ENCODE measurements around the gene DXO.
"Not testable (repeated sequence)": the region's sequence is repeated elsewhere in the genome, so short reads cannot be mapped to it uniquely, and the experiment has no call there.

The DXO gene

GRCh38 chr6:31958741-31959739 is 12.9 kb downstream of the DXO start, which contains the start of the genes NELFE and SKIC2:
NELFE (minus strand) TSS chr6:31958971; CDS start chr6:31958446, 525 bp downstream.
SKIC2 (plus strand) TSS chr6:31959175; CDS start chr6:31959193, 18 bp downstream.
- peak; percentile 98 for DNase-seq (ENCODE audit: low spot score)

- DNase-seq (ENCODE audit: low spot score) = no peak
These were observed 13.6 kb downstream of the DXO start for GRCh38 chr6:31958412-31958740.

GRCh38 chr6:31956796-31957195 is 15.1 kb downstream of the DXO start:
- DNase-seq (ENCODE audit: low spot score) = no peak

- DNase-seq (ENCODE audit: low spot score) = no peak
These were observed 17.4 kb downstream of the DXO start for GRCh38 chr6:31954511-31954910.

DNA sequence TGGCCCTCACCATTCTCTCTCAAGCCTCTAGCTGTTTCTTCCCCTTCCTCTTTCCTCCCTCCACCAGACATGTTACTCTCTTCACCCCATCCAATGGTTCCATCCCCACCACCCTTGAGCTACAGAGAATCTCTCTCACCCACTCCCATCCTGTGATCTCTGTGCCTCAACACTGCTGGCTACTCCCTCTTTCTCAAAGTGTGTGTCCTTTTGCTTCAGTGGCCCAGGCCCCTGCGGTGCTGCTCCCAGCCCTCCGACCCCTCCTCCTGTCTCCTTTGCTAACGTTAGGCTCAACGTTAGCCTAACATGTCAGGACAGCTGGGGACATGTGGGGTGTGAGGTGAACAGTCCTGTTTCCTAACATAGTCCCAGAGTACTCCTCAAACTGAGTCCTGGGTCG is 19.0 kb downstream of the DXO start:
- DNase-seq (ENCODE audit: low spot score) = no peak

DNA sequence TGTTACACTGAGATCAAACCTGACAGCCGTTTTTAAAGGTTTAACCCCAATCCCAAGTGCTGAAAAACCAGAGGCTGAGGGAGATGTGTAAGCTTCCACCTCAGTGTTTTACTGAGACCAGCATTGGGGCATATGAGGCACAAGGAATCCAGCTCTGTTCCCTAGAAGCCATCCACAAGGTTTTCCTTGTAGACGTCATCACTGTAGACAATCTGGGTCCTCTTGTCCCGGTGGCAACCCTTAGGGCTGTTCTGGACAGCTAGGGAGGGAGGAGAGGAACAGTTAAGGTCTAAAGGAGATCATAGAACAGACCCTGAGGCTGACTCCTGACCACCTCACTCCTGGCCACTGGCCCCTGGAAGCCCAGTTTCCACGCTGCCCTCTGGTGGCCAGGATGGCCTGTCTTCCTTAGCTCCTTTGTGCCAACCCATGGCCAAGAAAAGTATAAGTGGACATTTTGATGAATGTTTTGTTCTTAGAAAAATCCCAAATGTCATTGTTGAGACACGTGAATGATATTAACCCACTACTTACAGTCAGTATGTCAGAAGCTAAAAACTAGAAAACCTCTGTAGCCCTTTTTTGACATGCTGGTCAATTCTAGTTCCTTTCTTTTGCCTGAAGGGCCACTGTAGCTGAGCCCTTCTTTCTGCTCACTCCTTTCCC is 19.7 kb downstream of the DXO start:
- DNase-seq (ENCODE audit: low spot score) = peak; percentile 63

DNA sequence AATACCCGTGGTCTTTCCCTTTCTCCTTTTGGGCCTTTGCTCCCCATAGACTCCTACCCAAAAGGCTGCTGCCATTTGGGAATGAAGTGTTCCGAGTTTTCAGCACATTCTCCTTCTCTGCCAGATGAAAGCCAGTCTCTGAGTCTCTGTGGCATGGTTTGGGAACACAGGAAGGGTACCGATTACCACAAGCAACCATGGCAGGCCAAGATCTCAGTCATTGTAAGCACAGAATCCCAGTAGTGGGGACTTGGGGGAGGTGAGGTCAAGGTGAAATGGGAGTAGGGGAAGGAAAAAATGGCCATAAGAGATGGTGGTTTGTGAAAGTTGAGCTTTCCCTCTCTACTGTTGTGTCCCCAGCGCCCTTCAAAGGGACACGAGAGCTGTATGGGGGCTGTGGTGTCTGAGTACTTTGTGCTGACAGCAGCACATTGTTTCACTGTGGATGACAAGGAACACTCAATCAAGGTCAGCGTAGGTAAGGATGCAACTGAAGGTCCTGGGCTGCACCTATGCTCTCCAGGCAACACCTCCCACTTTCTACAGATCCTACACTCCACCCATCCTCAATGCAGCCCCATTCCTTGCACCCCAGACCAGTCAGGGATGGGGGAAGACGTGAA is 21.9 kb downstream of the DXO start:
- no peak for DNase-seq (ENCODE audit: low spot score)

- DNase-seq (ENCODE audit: low spot score) = no peak
These were observed 23.1 kb downstream of the DXO start for GRCh38 chr6:31948753-31949413.

GRCh38 chr6:31948306-31948705 is 23.6 kb downstream of the DXO start:
- no peak for DNase-seq (ENCODE audit: low spot score)

DNA sequence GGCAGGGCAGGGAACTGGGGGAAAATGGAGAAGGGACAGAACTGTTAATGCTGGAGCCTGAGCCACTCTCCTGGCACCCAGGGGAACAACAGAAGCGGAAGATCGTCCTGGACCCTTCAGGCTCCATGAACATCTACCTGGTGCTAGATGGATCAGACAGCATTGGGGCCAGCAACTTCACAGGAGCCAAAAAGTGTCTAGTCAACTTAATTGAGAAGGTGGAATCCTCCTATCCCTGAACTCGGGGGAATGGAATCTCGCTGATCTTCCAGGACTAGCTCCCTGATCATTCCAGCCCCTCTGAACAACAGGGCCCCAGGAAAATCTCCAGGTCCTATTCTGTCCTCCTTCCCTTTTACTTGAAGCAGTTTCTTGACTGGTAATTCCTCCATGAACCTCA is 24.1 kb downstream of the DXO start:
- no peak for DNase-seq (ENCODE audit: low spot score)

DNA sequence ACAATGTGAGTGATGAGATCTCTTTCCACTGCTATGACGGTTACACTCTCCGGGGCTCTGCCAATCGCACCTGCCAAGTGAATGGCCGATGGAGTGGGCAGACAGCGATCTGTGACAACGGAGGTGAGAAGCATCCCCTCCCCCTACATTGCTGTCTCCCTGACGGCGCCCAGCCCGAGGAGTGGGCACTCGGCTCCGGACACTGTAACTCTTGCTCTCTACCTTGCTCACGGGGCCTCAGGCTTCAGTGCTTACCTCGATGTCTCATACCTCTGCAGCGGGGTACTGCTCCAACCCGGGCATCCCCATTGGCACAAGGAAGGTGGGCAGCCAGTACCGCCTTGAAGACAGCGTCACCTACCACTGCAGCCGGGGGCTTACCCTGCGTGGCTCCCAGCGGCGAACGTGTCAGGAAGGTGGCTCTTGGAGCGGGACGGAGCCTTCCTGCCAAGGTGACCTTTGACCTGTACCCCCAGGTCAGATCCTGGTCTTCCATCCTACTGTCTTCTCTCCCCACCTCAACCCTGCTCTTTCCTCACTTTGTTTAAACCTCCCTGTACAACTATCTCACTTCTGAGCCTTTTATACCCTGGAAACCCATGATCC is 24.8 kb downstream of the DXO start:
- no peak for DNase-seq (ENCODE audit: low spot score)

DNA sequence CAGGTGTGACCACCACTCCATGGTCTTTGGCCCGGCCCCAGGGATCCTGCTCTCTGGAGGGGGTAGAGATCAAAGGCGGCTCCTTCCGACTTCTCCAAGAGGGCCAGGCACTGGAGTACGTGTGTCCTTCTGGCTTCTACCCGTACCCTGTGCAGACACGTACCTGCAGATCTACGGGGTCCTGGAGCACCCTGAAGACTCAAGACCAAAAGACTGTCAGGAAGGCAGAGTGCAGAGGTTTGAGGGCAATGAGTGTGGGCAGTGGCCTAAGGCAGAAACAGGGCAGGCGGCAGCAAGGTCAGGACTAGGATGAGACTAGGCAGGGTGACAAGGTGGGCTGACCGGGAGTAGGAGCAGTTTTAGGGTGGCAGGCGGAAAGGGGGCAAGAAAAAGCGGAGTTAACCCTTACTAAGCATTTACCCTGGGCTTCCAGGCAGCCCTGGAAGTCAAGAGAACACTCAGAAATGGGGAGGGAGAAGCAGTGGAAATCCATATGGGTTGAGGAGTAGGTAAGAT is 25.5 kb downstream of the DXO start:
- DNase-seq (ENCODE audit: low spot score) = no peak

- no peak for DNase-seq (ENCODE audit: low spot score)
These were observed 26.2 kb downstream of the DXO start, which contains the start of gene CFB for GRCh38 chr6:31945507-31946369. CFB (plus strand) TSS chr6:31946095; CDS start chr6:31946222, 127 bp downstream.

- DNase-seq (ENCODE audit: low spot score) = no peak
These were observed 26.8 kb downstream of the DXO start for GRCh38 chr6:31945154-31945506.

GRCh38 chr6:31943742-31944141 is 28.2 kb downstream of the DXO start:
- DNase-seq (ENCODE audit: low spot score) = no peak

GRCh38 chr6:31940256-31940664 is 31.7 kb downstream of the DXO start:
- DNase-seq (ENCODE audit: low spot score) = no peak

- no peak for DNase-seq (ENCODE audit: low spot score)
These were observed 36.1 kb downstream of the DXO start for GRCh38 chr6:31935823-31936222.

GRCh38 chr6:31935021-31935420 is 36.9 kb downstream of the DXO start:
- no peak for DNase-seq (ENCODE audit: low spot score)

GRCh38 chr6:31933537-31933936 is 38.4 kb downstream of the DXO start:
- no peak for DNase-seq (ENCODE audit: low spot score)

- DNase-seq (ENCODE audit: low spot score) = not testable (repeated sequence)
These were observed 39.8 kb downstream of the DXO start for GRCh38 chr6:31932137-31932536.

DNA sequence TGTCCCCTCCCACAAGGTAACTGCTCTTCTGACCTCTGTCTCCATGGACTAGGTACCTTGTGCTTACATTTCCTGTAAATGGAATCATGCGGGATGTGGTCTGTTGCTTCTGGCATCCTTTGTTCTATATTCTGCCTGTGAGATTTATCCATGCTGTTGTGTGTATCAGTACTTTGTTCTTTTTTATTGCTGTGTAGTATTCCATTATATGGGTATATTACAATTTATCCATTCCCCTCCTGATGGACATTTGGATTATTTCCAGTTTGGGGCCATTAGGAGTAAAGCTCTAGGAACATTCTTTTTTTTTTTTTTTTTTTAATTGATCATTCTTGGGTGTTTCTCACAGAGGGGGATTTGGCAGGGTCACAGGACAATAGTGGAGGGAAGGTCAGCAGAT is 41.0 kb downstream of the DXO start:
- DNase-seq (ENCODE audit: low spot score) = no peak

Measured in hematopoietic multipotent progenitor cell treated with erythropoietin and hydrocortisone succinate and interleukin-3 and kit ligand, for 17 days (in vitro differentiated cells).